Mucosa of rectum (tissue), 2 donors: Measurements from ENCODE around the gene CYP2B6.
"Not testable (repeated sequence)": the region's sequence is repeated elsewhere in the genome, so short reads cannot be mapped to it uniquely, and the experiment has no call there.

Experiments
- H3K27ac ChIP-seq, 2 donors: one replicate each; pipeline ENCODE4 v1.7.0; 2013; ENCODE audit warnings: inconsistent platforms in 2 of 2, low read depth in 2 of 2, low read length in 2 of 2
- H3K27me3 ChIP-seq, 2 donors: one replicate each; pipeline ENCODE4 v1.7.0; 2013; ENCODE audit warnings: low read length in 2 of 2; ENCODE audit not compliant: control insufficient read depth in 2 of 2, insufficient read depth in 2 of 2
- H3K36me3 ChIP-seq, 2 donors: one replicate each; pipeline ENCODE4 v1.7.0; 2013; ENCODE audit warnings: low read length in 2 of 2; ENCODE audit not compliant: control insufficient read depth in 2 of 2, insufficient read depth in 2 of 2
- H3K4me1 ChIP-seq, 2 donors: one replicate each; pipeline ENCODE4 v1.7.0; 2013; ENCODE audit warnings: low read length in 2 of 2, mild to moderate bottlenecking in 1 of 2; ENCODE audit not compliant: control insufficient read depth in 2 of 2, insufficient read depth in 2 of 2
- H3K4me3 ChIP-seq, 2 donors: one replicate each; pipeline ENCODE4 v1.7.0; 2013; ENCODE audit warnings: low read length in 2 of 2
- H3K9ac ChIP-seq, 2 donors: one replicate each; pipeline ENCODE4 v1.7.0; 2013; ENCODE audit warnings: low read length in 2 of 2, low read depth in 1 of 2, mild to moderate bottlenecking in 1 of 2
- H3K9me3 ChIP-seq, 2 donors: one replicate each; pipeline ENCODE4 v1.7.0; 2013; ENCODE audit warnings: low read length in 2 of 2; ENCODE audit not compliant: control insufficient read depth in 2 of 2
- donor health status: healthy.
- donor health status: Normal muscosa, but diverticular disease.

Gene CYP2B6

DNA sequence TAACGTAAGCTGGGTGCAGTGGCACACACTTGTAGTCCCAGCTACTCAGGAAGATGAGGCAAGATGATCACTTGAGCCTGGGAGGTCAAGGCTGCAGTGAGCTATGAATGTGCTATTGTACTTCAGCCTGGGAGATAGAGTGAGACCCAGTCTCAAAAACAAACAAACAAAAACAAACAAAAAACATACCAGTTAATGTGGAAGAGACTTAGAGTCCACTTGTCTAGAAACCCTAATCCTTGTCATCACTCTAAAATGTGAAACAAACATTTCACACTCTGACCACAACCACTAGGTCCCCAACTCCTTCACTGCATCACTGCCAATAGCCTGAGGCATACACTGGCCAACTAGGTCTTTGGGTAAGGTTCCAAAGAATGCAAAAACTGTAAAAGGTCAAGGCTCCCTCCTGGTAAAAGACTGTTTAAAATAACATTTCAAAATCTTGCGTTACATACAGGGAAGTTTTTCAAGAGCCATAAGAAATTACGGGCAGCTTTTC, 28.6 kb upstream of the CYP2B6 start:
- Histone ChIP-seq H3K27me3 (no peaks in the 10 kb centered on the region), H3K4me3 (no peak overlapping the region), H3K4me1 (peaks cover 0 to 3% of the 10 kb centered on the region in 2 donors), H3K9ac (no peak overlapping the region), H3K27ac (no peak overlapping the region), H3K36me3 (no peaks in the 10 kb centered on the region), H3K9me3 (no peaks in the 10 kb centered on the region)

GRCh38 chr19:40964361-40964760, 26.7 kb upstream of the CYP2B6 start:
- H3K36me3 ChIP-seq, H3K9ac ChIP-seq: not testable (repeated sequence)

DNA sequence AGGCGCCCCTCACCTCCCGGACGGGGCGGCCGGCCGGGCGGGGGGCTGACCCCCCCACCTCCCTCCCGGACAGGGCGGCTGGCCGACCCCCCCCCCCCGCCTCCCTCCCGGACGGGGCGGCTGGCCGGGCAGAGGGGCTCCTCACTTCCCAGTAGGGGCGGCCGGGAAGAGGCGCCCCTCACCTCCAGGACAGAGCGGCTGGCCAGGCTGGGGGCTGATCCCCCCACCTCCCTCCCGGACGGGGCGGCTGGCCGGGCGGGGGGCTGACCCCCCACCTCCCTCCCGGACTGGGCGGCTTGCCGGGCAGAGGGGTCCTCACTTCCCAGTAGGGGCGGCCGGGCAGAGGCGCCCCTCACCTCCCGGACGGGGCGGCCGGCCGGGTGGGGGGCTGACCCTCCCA, 25.7 kb upstream of the CYP2B6 start:
- not testable (repeated sequence) for H3K9ac ChIP-seq, H3K27me3 ChIP-seq, H3K4me1 ChIP-seq, H3K4me3 ChIP-seq, H3K36me3 ChIP-seq, H3K27ac ChIP-seq, H3K9me3 ChIP-seq

More at GRCh38 chr19:40964361-40964760, 26.7 kb upstream of the CYP2B6 start:
- H3K27me3 ChIP-seq, H3K27ac ChIP-seq, H3K4me3 ChIP-seq, H3K4me1 ChIP-seq, H3K9me3 ChIP-seq: not testable (repeated sequence)

GRCh38 chr19:40966591-40966990, 24.5 kb upstream of the CYP2B6 start:
- not testable (repeated sequence) for H3K36me3 ChIP-seq, H3K9ac ChIP-seq

GRCh38 chr19:40968065-40968464, 23.0 kb upstream of the CYP2B6 start:
- H3K27me3 ChIP-seq, H3K9me3 ChIP-seq, H3K4me3 ChIP-seq, H3K36me3 ChIP-seq, H3K27ac ChIP-seq, H3K9ac ChIP-seq, H3K4me1 ChIP-seq: not testable (repeated sequence)

More at GRCh38 chr19:40966591-40966990, 24.5 kb upstream of the CYP2B6 start:
- H3K27ac ChIP-seq, H3K4me3 ChIP-seq, H3K9me3 ChIP-seq, H3K4me1 ChIP-seq, H3K27me3 ChIP-seq: not testable (repeated sequence)

GRCh38 chr19:40969721-40970120, 21.4 kb upstream of the CYP2B6 start:
- not testable (repeated sequence) for H3K36me3 ChIP-seq, H3K4me1 ChIP-seq, H3K27ac ChIP-seq, H3K4me3 ChIP-seq, H3K9me3 ChIP-seq, H3K27me3 ChIP-seq, H3K9ac ChIP-seq

DNA sequence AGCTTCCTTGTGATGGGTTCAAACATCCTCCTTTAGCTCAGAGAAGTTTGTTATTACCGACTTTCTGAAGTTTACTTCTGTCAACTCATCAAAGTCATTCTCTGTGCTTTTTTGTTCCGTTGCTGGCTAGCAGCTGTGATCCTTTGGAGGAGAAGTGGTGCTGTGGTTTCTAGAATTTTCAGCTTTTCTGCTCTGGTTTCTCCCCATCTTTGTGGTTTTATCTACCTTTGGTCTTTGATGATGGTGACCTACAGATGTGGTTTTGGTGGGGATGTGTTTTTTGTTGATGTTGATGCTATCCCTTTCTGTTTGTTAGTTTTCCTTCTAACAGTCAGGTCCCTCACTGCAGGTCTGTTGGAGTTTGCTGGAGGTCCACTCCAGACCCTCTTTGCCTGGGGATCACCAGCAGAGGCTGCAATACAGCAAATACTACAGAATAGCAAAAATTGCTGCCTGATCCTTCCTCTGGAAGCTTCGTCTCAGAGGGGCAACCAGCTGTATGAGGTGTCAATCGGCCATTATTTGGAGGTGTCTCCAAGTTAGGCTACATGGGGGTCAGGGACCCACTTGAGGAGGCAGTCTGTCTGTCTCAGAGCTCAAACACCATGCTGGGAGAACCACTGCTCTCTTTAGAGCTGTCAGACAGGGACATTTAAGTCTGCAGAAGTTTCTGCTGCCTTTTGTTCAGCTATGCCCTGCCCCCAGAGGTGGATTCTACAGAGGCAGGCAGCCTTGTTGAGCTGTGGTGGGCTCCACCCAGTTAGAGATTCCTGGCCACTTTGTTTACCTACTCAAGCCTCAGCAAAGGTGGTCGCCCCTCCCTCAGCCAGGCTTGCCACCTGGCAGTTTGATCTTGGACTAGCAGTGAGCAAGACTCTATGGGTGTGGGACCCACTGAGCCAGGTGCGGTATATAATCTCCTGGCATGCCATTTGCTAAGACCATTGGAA, 20.4 kb upstream of the CYP2B6 start:
- not testable (repeated sequence) for H3K9me3 ChIP-seq, H3K4me1 ChIP-seq, H3K9ac ChIP-seq, H3K27ac ChIP-seq, H3K36me3 ChIP-seq, H3K27me3 ChIP-seq, H3K4me3 ChIP-seq

DNA sequence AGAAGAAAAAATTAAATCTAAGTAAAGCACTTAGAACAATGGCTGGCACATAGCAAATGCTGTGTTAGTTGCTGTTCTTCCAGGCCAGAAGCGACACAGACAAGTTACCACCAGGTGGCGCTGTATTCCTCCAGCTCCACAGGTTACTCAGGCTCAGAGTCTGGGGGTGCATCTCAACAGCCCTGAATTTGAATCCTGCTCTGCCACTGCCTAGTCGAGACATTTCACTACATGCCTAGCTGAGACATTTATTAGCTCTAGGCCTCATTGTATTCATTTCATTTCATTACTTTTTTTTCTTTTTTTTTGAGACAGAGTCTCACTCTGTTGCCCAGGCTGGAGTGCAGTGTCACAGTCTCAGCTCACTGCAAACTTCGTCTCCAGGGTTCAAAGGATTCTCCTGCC, 16.4 kb upstream of the CYP2B6 start:
- no peak overlapping the region for H3K4me3 ChIP-seq
- no peaks in the 10 kb centered on the region for H3K27me3 ChIP-seq
- H3K27ac ChIP-seq: no peak overlapping the region
- no peak overlapping the region for H3K9ac ChIP-seq
- no peaks in the 10 kb centered on the region for H3K9me3 ChIP-seq
- peaks cover 3 to 7% of the 10 kb centered on the region in 2 donors for H3K4me1 ChIP-seq
- no peaks in the 10 kb centered on the region for H3K36me3 ChIP-seq

- Histone ChIP-seq H3K4me1 (peaks cover 12 to 19% of the 10 kb centered on the region in 2 donors), H3K27me3 (no peaks in the 10 kb centered on the region), H3K36me3 (no peaks in the 10 kb centered on the region), H3K9ac (no peak overlapping the region), H3K4me3 (no peak overlapping the region), H3K9me3 (no peaks in the 10 kb centered on the region), H3K27ac (no peak overlapping the region)
These were observed 14.9 kb upstream of the CYP2B6 start for GRCh38 chr19:40976134-40976533.

GRCh38 chr19:40976724-40977123, 14.4 kb upstream of the CYP2B6 start:
- Histone ChIP-seq H3K4me1 (peaks cover 13 to 21% of the 10 kb centered on the region in 2 donors), H3K9ac (no peak overlapping the region), H3K9me3 (no peaks in the 10 kb centered on the region), H3K4me3 (no peak overlapping the region), H3K27ac (no peak overlapping the region), H3K27me3 (no peaks in the 10 kb centered on the region), H3K36me3 (no peaks in the 10 kb centered on the region)
